ENCODE results near the gene WDR38.
A peak's percentile ranks its signal among the peaks of the same experiment; 100 is the strongest.

WDR38 gene

DNA sequence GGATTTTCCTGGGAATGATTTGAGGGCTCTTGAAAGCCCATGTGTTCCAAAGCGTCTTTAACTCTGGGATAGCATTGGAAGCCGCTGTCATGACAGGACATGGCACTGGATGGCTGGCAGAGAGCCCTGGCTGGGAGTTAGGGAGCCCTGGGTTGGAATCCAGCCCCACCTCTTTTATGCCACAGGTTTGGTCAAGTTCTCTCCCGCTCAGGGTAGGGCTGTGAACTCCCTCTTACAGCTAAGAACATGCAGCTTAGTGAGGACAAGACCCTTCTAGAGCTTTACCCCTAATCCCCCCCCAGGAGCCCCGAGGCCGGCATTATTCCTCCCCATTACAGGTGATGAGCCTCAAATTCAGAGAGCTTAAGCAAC, 39.1 kb upstream of the WDR38 start:
- H3K36me3 ChIP-seq (replicated peaks), result no peaks in the 10 kb centered on the region
- no peak overlapping the region for H3K27ac ChIP-seq
- no peaks in the 10 kb centered on the region for H3K27me3 ChIP-seq (replicated peaks)
- in situ Hi-C loops (cut with HindIII; ENCODE audit: low pct_ligation_motif_present, low sequenced_read_pairs), result no loop called here
- no peak overlapping the region for H3K4me3 ChIP-seq (ENCODE audit: low read depth, low read length)
- no peak for DNase-seq
- TF ChIP-seq, protein P1, sequence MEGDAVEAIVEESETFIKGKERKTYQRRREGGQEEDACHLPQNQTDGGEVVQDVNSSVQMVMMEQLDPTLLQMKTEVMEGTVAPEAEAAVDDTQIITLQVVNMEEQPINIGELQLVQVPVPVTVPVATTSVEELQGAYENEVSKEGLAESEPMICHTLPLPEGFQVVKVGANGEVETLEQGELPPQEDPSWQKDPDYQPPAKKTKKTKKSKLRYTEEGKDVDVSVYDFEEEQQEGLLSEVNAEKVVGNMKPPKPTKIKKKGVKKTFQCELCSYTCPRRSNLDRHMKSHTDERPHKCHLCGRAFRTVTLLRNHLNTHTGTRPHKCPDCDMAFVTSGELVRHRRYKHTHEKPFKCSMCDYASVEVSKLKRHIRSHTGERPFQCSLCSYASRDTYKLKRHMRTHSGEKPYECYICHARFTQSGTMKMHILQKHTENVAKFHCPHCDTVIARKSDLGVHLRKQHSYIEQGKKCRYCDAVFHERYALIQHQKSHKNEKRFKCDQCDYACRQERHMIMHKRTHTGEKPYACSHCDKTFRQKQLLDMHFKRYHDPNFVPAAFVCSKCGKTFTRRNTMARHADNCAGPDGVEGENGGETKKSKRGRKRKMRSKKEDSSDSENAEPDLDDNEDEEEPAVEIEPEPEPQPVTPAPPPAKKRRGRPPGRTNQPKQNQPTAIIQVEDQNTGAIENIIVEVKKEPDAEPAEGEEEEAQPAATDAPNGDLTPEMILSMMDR (IDR thresholded peaks at IDR 0.05; ENCODE audit: low read depth, low read length, missing control alignments), result no peak

DNA sequence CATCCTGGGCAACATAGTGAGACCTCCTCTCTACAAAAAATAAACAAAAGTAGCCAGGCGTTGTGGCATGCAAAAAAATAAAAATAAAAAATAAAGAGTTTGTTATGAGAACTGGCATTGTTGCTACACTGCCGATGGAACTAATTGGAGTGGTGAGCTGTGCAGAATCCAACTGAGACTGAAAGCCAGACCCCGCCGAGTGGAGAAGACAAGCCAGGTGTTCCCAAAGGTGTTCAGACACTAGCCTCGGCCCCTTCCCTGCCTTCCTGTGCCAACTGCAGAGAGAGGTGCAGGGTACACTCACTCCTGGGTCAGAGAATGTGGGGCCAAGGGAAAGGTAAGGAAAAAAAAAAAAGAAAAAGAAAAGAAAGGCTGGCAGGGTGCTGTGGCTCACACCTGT, 37.7 kb upstream of the WDR38 start:
- no peaks in the 10 kb centered on the region for H3K27me3 ChIP-seq (replicated peaks)
- no peak for DNase-seq
- H3K27ac ChIP-seq, result no peak overlapping the region
- TF ChIP-seq, protein P1 (IDR thresholded peaks at IDR 0.05; ENCODE audit: low read depth, low read length, missing control alignments), result no peak
- in situ Hi-C loops (cut with HindIII; ENCODE audit: low pct_ligation_motif_present, low sequenced_read_pairs), result no loop called here
- no peak overlapping the region for H3K4me3 ChIP-seq (ENCODE audit: low read depth, low read length)
- H3K36me3 ChIP-seq (replicated peaks), result no peaks in the 10 kb centered on the region

DNA sequence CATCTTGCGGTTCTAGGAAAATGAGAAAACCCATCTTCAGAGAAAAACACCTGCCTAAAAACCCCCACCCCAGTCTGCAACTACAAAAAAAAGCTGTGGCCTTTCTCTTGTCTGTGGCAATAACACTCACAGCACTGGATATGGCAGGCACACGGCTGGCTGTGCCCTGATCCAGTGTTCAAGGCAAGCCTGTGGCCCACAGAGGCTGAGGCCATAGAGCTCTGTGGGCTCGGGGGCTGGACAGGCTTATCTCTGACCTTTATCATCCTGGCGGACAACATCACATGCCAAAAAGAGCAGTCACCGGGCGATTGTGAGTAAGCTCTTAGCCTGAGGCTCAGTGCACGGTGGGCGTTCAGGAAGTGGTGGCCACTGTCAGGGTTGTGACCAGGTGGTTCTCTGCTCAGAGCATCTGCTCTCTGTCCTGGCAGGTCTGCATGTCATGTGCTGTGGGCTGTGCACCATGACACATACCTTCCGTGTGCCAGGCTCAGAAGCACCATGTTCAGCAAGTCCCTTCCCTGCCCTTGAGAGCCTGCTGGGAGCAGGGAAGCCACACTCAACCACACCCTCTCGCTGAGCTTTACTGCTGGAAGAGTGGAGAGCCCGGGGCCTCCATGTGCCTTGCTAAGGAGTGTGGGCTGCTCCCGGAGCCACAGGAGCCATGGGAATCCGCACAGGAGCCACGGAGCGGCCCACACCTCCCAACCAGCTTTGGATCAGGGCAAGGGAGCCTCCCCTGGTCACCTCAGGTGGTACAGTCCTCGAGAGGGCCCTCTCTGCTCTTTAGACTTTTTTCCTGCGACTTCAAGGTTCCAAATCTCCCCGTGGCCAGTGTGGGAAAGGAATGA, 34.6 kb upstream of the WDR38 start:
- peak; percentile 40 for DNase-seq
- Histone ChIP-seq H3K4me3 (ENCODE audit: low read depth, low read length) (no peak overlapping the region), H3K27ac (no peak overlapping the region), H3K36me3 (replicated peaks) (no peaks in the 10 kb centered on the region), H3K27me3 (replicated peaks) (no peaks in the 10 kb centered on the region)
- in situ Hi-C loops (cut with HindIII; ENCODE audit: low pct_ligation_motif_present, low sequenced_read_pairs), result no loop called here
- TF ChIP-seq, protein P1 (IDR thresholded peaks at IDR 0.05; ENCODE audit: low read depth, low read length, missing control alignments), result peak; percentile 4

DNA sequence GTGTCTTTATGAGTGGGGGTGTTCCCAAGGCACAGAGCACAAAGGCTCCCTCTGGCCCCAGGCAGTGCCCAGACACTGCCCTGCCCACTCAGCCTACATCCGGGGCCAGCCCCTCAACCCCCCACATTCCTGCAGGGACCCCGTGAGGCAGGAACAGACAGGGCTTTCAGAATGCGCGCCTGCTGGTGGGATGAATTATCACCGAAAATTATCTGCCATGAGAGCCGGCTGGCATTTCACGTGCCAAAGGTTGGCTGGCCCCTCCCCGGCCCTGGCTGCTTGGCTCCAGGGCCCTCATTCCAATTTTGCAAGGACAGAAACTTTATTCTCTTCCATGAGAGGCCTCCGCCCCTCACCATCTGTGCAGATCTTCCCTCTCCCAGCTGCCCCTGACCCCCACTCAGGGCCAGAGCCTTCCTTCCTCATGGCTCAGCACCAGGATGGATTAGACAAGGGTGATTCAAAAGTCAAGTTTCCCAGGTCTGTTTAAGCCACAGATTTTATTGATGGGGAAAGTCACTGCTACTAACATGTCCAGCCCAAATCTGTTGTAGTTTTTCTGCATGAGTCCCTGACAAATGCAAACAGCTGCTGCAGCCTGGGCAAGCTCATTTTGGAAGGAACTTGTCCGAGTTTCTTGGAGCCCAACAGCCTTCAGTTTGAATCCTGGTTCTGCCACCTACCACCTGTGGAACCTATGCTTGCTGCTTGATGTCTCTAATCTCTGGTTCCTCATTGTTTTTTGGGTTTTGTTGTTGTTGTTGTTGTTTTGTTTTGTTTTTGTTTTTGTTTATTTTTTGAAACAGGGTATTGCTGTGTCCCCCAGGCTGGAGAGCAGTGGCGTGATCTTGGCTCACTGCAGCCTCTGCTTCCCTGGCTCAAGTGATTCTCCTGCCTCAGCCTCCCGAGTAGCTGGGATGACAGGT, 32.3 kb upstream of the WDR38 start:
- no peak for DNase-seq
- H3K27me3 ChIP-seq (replicated peaks), result no peaks in the 10 kb centered on the region
- H3K27ac ChIP-seq, result no peak overlapping the region
- no peak overlapping the region for H3K4me3 ChIP-seq (ENCODE audit: low read depth, low read length)
- no peaks in the 10 kb centered on the region for H3K36me3 ChIP-seq (replicated peaks)
- in situ Hi-C loops (cut with HindIII; ENCODE audit: low pct_ligation_motif_present, low sequenced_read_pairs), result no loop called here
- TF ChIP-seq, protein P1 (IDR thresholded peaks at IDR 0.05; ENCODE audit: low read depth, low read length, missing control alignments), result no peak

DNA sequence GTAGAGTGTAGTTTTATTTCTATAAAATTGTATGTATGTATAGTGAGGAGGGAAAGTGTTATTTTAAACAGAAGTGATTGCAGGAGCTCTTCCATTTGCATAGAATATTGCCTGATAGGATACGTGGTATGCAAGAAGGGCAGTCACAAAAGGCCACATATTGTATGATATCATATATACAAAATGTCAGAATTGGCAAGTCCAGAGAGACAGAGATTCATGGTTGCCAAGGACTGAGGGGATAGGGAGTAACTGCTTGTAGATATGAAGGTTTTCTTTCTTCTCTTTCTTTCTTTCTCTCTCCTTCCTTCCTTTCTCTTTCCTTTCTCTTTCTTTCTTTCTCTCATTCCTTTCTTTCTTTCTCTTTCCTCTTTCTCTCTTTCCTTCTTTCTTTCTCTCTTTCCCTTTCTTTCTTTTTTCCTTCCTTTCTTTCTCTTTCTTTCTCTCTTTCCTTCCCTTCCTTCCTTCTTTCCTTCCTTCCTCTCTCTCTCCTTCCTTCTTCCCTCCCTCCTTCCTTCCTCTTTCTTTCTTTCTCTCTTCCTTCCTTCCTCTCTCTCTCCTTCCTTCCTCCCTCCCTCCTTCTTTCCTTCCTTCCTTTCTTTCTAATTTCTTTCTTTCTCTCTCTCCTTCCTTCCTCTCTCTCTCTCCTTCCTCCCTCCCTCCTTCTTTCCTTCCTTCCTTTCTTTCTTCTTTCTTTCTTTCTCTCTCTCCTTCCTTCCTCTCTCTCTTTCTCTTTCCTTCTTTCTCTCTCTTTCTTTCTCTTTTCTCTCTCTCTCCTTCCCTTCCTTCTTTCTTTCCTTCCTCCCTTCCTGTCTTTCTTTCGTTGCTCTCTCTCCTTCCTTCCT, 24.5 kb upstream of the WDR38 start:
- no peak for DNase-seq
- no peak overlapping the region for H3K27ac ChIP-seq
- TF ChIP-seq, protein P1 (IDR thresholded peaks at IDR 0.05; ENCODE audit: low read depth, low read length, missing control alignments), result no peak
- no peak overlapping the region for H3K4me3 ChIP-seq (ENCODE audit: low read depth, low read length)
- in situ Hi-C loops (cut with HindIII; ENCODE audit: low pct_ligation_motif_present, low sequenced_read_pairs), result no loop called here
- no peaks in the 10 kb centered on the region for H3K27me3 ChIP-seq (replicated peaks)
- H3K36me3 ChIP-seq (replicated peaks), result no peaks in the 10 kb centered on the region

Measured in brain microvascular endothelial cell (primary cell).